Iris pigment epithelial cell (primary cell): ENCODE measurements around the gene MUC22.
"Not testable (repeated sequence)": the region's sequence is repeated elsewhere in the genome, so short reads cannot be mapped to it uniquely, and the experiment has no call there.

Experiments
- DNase-seq: peaks from one replicate; pipeline ENCODE4 v3.0.0-alpha.2; 2011; ENCODE audit warnings: low read depth

MUC22 gene

GRCh38 chr6:30998785-30999184, 11.5 kb upstream of the MUC22 start:
- peak; percentile 77 for DNase-seq

DNA sequence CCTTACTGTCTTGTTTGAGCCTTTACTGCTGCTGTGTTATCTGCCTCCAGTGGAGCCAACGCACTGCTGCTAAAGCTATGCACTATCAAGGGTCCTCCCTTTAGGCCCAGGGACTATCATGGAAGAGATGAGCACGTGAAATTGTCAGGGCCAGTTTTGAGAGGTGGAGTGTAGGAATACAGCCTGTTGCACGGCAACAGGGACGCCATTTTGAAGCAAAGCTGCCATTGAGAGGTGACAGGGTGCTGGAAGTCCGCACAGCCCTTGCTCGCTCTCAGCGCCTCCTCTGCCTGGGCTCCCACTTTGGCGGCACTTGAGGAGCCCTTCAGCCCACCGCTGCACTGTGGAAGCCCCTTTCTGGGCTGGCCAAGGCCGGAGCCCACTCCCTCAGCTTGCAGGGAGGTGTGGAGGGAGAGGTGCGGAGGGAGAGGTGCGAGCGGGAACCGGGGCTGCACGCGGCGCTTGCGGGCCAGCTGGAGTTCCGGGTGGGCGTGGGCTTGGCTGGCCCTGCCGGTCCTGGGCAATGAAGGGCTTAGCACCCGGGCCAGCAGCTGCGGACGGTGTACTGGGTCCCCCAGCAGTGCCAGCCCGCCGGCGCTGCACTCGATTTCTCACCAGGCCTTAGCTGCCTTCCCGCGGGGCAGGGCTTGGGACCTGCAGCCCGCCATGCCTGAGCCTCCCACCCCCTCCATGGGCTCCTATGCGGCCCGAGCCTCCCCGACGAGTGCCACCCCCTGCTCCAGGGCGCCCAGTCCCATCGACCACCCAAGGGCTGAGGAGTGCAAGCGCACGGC, 10.0 kb upstream of the MUC22 start:
- not testable (repeated sequence) for DNase-seq

- DNase-seq, result no peak
Observed at GRCh38 chr6:31001281-31001888, 8.9 kb upstream of the MUC22 start.

GRCh38 chr6:31002471-31002870, 7.8 kb upstream of the MUC22 start:
- DNase-seq, result no peak

DNA sequence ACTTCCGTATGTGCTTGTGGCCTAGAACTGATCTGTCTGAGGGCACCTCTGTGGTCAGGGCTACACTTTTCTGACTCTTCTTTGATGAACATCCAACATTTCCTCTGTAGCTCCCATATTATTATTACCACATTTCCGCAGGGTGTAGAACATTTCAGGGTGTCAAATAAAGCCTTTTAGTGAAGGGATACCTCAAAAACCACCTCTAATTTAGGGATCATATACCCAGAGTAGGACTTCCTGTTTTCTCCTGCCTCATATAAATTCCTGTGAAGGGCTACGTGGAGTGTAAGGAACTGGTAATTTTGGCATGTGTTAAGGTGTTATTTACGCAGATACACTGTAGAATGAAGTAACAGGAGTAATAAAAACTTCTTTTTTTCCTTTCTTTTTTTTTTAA, 5.5 kb upstream of the MUC22 start:
- no peak for DNase-seq

GRCh38 chr6:31005249-31006020, 4.8 kb upstream of the MUC22 start:
- DNase-seq, result peak; percentile 14

DNA sequence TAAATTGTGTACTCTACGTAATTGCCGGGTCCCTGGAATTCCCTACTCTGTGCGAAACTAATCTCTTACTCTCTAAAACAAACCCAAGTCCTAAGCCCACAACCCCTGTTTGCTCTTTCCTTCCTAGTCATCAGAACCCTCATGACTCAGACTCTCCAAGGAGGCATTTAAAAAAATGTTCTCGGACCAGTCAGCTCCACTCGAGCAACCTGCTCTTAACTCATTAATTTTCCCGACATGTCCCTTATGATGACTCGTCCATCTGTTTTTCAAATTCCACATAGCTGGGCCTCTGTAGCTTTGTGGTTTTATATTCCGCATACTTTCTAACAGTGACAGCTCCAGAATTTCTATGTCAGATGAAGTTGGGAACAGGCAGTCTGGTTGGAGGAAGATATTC, 2.6 kb upstream of the MUC22 start:
- peak; percentile 96 for DNase-seq

- no peak for DNase-seq
Observed at GRCh38 chr6:31008165-31008564, 2.1 kb upstream of the MUC22 start.

GRCh38 chr6:31009731-31010130, 543 bp upstream of the MUC22 start:
- no peak for DNase-seq

DNA sequence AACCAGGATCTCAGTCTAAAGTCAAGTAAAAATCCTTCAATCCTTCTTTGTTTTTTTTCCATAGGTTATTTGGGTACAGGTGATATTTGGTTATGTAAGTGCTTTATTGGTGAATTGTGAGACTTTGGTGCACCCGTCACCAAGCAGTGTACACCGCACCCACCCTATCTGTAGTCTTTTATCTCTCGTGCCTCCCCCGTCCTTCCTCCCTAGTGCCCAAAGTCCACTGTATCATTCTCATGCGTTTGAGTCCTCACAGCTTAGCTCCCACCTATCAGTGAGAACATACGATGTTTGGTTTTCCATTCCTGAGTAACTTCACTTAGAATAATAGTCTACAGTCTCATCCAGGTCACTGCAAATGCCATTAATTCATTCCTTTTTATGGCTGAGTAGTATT, 879 bp downstream of the MUC22 start:
- DNase-seq, result no peak

DNA sequence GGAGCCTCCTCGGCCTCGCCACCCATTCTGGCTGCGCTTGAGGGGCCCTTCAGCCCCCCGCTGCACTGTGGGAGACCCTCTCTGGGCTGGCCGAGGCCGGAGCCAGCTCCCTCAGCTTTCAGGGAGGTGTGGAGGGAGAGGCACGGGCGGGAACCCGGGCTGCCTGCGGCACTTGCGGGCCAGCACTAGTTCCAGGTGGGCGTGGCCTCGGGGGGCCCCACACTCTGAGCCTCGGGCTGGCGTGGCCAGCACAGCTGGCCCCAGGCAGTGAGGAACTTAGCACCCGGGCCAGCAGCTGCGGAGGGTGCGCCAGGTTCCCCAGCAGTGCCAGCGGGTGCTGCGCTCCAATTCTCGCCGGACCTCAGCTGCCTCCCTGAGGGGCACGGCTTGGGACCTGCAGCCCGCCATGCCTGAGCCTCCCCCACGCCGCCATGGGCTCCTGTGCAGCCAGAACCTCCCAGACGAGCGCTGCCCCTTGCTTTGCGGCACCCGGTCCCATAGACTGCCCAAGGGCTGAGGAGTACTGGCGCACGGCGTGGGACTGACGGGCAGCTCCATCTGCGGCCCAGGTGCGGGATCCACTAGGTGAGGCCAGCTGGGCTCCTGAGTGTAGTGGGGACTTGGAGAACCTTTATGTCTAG, 6.5 kb downstream of the MUC22 start:
- no peak for DNase-seq

- DNase-seq, result not testable (repeated sequence)
Observed at GRCh38 chr6:31017436-31017835, 7.2 kb downstream of the MUC22 start.

DNA sequence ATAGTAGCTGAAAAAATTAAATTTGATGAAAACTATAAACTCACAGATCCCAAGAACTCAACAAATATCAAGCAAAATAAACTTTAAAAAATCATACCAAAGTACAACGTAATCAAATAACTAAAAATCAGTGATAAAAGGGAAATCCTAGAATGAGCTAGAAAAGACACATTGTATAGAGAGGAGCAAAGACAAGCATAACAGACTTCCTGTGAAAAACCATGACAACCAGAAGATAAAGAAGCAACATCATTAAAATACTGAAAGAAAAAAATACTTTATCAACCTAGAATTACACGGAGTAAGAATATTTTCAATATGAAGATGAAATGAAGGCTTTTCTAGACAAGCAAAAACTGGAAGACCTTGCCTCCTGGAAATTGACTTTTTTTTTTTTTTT, 9.8 kb downstream of the MUC22 start:
- no peak for DNase-seq

- DNase-seq, result not testable (repeated sequence)
Observed at GRCh38 chr6:31020631-31021255, 10.5 kb downstream of the MUC22 start.

GRCh38 chr6:31021705-31022531, 11.6 kb downstream of the MUC22 start:
- not testable (repeated sequence) for DNase-seq

- DNase-seq, result no peak
Observed at GRCh38 chr6:31025595-31025994, 15.3 kb downstream of the MUC22 start.

DNA sequence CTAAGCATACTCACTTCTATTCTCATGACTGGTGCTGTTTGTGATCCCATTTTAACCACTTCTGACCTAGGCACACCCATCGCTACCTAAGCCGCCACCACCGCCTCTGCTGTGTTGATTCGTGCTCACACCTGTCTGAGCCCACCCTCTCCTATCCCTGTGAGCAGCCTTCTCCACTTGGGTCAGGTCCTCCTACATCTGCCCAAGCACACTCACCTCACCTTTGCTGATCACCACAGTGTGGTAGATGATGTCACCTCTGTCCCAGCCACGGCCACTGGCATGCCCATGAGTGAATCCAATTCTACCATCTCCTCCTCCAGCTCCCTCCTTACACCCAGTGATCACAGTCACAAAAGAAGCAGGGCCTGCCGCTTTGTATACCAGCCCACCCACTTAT, 20.8 kb downstream of the MUC22 start:
- DNase-seq, result no peak

DNA sequence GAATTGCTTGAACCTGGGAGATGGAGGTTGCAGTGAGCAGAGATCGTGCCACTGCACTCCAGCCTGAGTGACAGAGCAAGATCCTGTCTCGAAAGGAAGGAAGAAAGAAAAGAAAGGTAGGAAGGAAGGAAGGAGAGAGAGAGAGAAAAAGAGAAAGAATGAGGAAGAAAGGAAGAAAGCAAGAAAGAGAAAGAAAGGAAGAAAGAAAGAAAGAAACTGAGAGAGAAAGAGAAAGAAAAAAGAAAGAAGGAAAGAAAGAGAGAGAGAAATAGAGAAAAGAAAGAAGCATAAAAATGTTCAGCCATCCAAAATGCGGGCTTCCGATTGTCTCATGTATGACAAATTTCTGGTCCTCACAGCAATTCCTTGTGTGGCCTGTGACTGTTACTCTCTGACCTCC, 22.8 kb downstream of the MUC22 start:
- DNase-seq, result no peak

- DNase-seq, result peak; percentile 38
Observed at GRCh38 chr6:31035862-31036497, 25.7 kb downstream of the MUC22 start.

DNA sequence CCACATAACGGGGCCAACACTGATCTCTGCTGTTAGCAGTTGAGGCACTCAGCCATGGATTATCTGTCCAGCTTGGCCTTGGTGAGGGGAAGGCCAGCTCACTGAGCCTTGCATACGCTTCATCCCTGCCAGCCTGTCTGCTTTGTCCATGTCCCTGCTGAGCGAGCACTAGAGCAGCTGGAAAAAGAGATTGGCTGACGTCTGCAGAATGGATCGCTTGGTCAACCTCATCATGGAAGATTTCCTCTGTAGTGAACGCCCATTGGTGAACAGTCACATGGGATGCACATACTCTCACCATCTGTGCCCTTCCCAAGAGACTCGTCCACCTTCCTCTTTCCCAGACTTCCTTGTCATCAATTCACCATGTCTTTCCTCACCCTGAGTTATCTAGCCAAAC, 26.9 kb downstream of the MUC22 start:
- no peak for DNase-seq

DNA sequence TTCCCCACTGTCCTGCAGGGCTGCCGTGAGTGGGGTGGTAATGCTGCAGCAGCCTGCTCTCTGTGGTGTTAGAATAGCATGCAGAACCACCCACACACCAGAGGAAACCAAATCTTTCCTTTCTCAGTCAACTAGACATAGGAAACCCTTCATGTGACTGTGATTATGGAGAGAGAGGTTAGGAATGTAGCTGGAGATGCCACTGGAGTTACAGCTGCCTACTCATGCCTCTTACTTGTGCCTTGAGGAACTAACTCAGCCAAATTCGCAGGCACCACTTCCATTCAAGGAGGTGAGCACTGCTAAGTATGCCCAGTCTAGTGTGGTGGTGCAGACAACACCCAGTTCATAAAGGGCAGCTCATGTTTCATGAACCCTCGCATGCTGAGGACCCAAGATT, 27.4 kb downstream of the MUC22 start:
- peak; percentile 54 for DNase-seq
